T-cell (primary cell): ENCODE measurements around the gene LMO1. TPM values are rescaled to one million over a fixed set of nuclear protein-coding genes. Genes with fewer than 3 reads are reported as not detected.

Experiments
- ATAC-seq, 4 experiments: fragments of 200-7000 bp in 3 of 4; fragments of 150-1000 bp in 1 of 4; cut with Tn5 transposase; replicated peaks in 1 of 4; 1 replicate in 3 of 4; 2 replicates in 1 of 4; pipeline ENCODE4 v1.10.0; 2021; ENCODE audit warnings: moderate library complexity in 3 of 4, mild to moderate bottlenecking in 2 of 4, moderate number of reproducible peaks in 1 of 4
- CTCF ChIA-PET, 2 donors: fragments of 300-600 bp; sonication (Branson Sonifier 250); formaldehyde crosslinking; loops; one replicate each; lab custom pipeline; 2022; ENCODE audit warnings: antibody characterized with exemption in 2 of 2; lab: Charles Lee
- POLR2A ChIA-PET, 2 donors: fragments of 300-600 bp; sonication (Branson Sonifier 250); formaldehyde crosslinking; loops; one replicate each; lab custom pipeline; 2022; ENCODE audit warnings: antibody characterized with exemption in 2 of 2; lab: Charles Lee
- DNase-seq, 35 experiments: peaks; one replicate each; pipeline versions ENCODE4 v3.0.0 to v3.0.0-alpha.2; 2013 to 2023
- H3K27ac ChIP-seq: one replicate; pipeline ENCODE4 v1.5.1; 2013; ENCODE audit warnings: low read length
- H3K27me3 ChIP-seq, 2 experiments: replicated peaks in 1 of 2; 1 replicate in 1 of 2; 2 replicates in 1 of 2; pipeline versions ENCODE4 v1.6.1 to v1.7.0; 2013; ENCODE audit warnings: low read length in 1 of 2, mixed read lengths in 1 of 2; ENCODE audit not compliant: control insufficient read depth in 2 of 2, insufficient read depth in 2 of 2; ENCODE audit errors: extremely low read depth in 1 of 2
- H3K36me3 ChIP-seq, 2 donors: 1 replicate in 1 of 2; 2 replicates in 1 of 2; pipeline versions ENCODE4 v1.6.1 to v1.7.0; 2013; ENCODE audit warnings: low read length in 1 of 2; ENCODE audit not compliant: control insufficient read depth in 2 of 2, insufficient read depth in 1 of 2; ENCODE audit errors: extremely low read depth in 1 of 2
- H3K4me1 ChIP-seq, 2 experiments: 1 replicate in 1 of 2; 2 replicates in 1 of 2; pipeline versions ENCODE4 v1.6.1 to v1.7.0; 2013; ENCODE audit warnings: low read length in 2 of 2, mixed read lengths in 1 of 2; ENCODE audit not compliant: insufficient read depth in 2 of 2, control insufficient read depth in 1 of 2; ENCODE audit errors: extremely low read depth in 1 of 2
- H3K4me3 ChIP-seq, 2 donors: 1 replicate in 1 of 2; 2 replicates in 1 of 2; pipeline versions ENCODE4 v1.5.1 to v1.7.0; 2013; ENCODE audit warnings: mild to moderate bottlenecking in 2 of 2, low read length in 1 of 2, moderate library complexity in 1 of 2; ENCODE audit not compliant: control insufficient read depth in 1 of 2; ENCODE audit errors: extremely low read depth in 1 of 2
- H3K9me3 ChIP-seq: 2 replicates; pipeline ENCODE4 v1.7.0; 2013
- H3K27ac Mint-ChIP-seq, 2 donors: one replicate each; pipeline ENCODE4 v1.8.0; 2020 to 2021; ENCODE audit warnings: mild to moderate bottlenecking in 2 of 2, mixed read lengths in 2 of 2
- H3K27me3 Mint-ChIP-seq, 2 donors: one replicate each; pipeline ENCODE4 v1.8.0; 2021 to 2022; ENCODE audit warnings: mixed read lengths in 2 of 2
- H3K36me3 Mint-ChIP-seq: one replicate; pipeline ENCODE4 v1.8.0; 2021; ENCODE audit warnings: mixed read lengths
- H3K4me1 Mint-ChIP-seq, 3 donors: one replicate each; pipeline ENCODE4 v1.8.0; 2020 to 2022; ENCODE audit warnings: mixed read lengths in 3 of 3, mild to moderate bottlenecking in 1 of 3
- H3K4me3 Mint-ChIP-seq, 3 donors: one replicate each; pipeline ENCODE4 v1.8.0; 2020 to 2022; ENCODE audit warnings: mild to moderate bottlenecking in 3 of 3, mixed read lengths in 3 of 3, moderate library complexity in 3 of 3
- H3K9me3 Mint-ChIP-seq, 3 donors: one replicate each; pipeline ENCODE4 v1.8.0; 2020 to 2022; ENCODE audit warnings: mixed read lengths in 3 of 3
- WGBS: methylation state at CpG from one replicate; pipeline ENCODE4 v1.1.5; 2013; ENCODE audit warnings: missing lambda C conversion rate; ENCODE audit not compliant: insufficient coverage; 5-methylcytosine and 5-hydroxymethylcytosine counted together
- total RNA-seq, 35 experiments: library from RNA in 6 of 35; stranded (reverse) in 6 of 35; fragments of 120-200 nt in 1 of 35; gene quantifications; one replicate each; pipeline versions ENCODE4 v1.2.1 to v1.2.4 and lab custom pipeline; 2013 to 2026

Gene LMO1
- total RNA-seq, 5 donors from 2014 or later (not counting 1 experiment from before 2014, with no cell fraction given) = not detected

GRCh38 chr11:8267831-8268529 is 4.3 kb upstream of the LMO1 start:
- Histone ChIP-seq H3K4me1 (peaks cover 0 to 17% of the 10 kb centered on the region in 2 experiments), H3K27me3 (peaks cover 8 to 62% of the 10 kb centered on the region in 2 experiments), H3K9me3 (no peaks in the 10 kb centered on the region), H3K4me3 (peak overlapping the region; percentile 27 to 50), H3K27ac (no peak overlapping the region), H3K36me3 (no peaks in the 10 kb centered on the region)
- ChIA-PET CTCF (interaction anchor here in 1 of 2 donors (0.7 kb wide), 1 partner anchor 13 kb away, joined by 3 read pairs; no protein-coding TSS in a partner anchor), POLR2A (no interaction called here)
- 2% methylated on average over 74 of the region's 74 CpGs for WGBS
- Mint-ChIP-seq H3K4me1 (peaks cover 11 to 16% (median 12%) of the 10 kb centered on the region in 3 donors), H3K4me3 (peak overlapping the region; percentile 6 to 53 (median 52)), H3K27me3 (peaks cover 61 to 78% of the 10 kb centered on the region in 2 donors), H3K27ac (no peak overlapping the region), H3K36me3 (no peaks in the 10 kb centered on the region), H3K9me3 (no peaks in the 10 kb centered on the region)
- ATAC-seq (peak; percentile 60 to 70 (median 66)), DNase-seq (peak in 9 of 35 experiments; percentile 6 to 29 (median 17))

- H3K27ac ChIP-seq = no peak overlapping the region
- peaks cover 8 to 68% of the 10 kb centered on the region in 2 experiments for H3K27me3 ChIP-seq
- WGBS = 100% methylated on average over 1 of the region's 5 CpGs
- Mint-ChIP-seq H3K27ac (no peak overlapping the region), H3K9me3 (no peaks in the 10 kb centered on the region), H3K4me1 (peaks cover 12 to 18% (median 13%) of the 10 kb centered on the region in 3 donors), H3K27me3 (peaks cover 61 to 80% of the 10 kb centered on the region in 2 donors), H3K4me3 (peak overlapping the region in 2 of 3 donors; percentile 52 to 53), H3K36me3 (no peaks in the 10 kb centered on the region)
- no peaks in the 10 kb centered on the region for H3K9me3 ChIP-seq
- ATAC-seq (no peak), DNase-seq (peak in 1 of 35 experiments; percentile 17)
- H3K4me3 ChIP-seq = no peak overlapping the region
- POLR2A ChIA-PET = no interaction called here
- no peaks in the 10 kb centered on the region for H3K36me3 ChIP-seq
- CTCF ChIA-PET = interaction anchor here in 1 of 2 donors (0.5 kb wide), 1 partner anchor 274 kb away, joined by 3 read pairs; no protein-coding TSS in a partner anchor
- peaks cover 0 to 22% of the 10 kb centered on the region in 2 experiments for H3K4me1 ChIP-seq
Measured at GRCh38 chr11:8267280-8267679, 3.6 kb upstream of the LMO1 start.

GRCh38 chr11:8266246-8267241 is 2.9 kb upstream of the LMO1 start:
- Histone ChIP-seq H3K27me3 (peaks cover 8 to 75% of the 10 kb centered on the region in 2 experiments), H3K9me3 (no peaks in the 10 kb centered on the region), H3K27ac (no peak overlapping the region), H3K4me3 (no peak overlapping the region), H3K4me1 (peaks cover 0 to 23% of the 10 kb centered on the region in 2 experiments), H3K36me3 (no peaks in the 10 kb centered on the region)
- DNase-seq (peak in 1 of 35 experiments; percentile 13), ATAC-seq (no peak)
- POLR2A ChIA-PET = no interaction called here
- 82% methylated on average over 5 of the region's 11 CpGs for whole genome bisulfite sequencing
- peak overlapping the region in 1 of 3 donors; percentile 52 for H3K4me3 Mint-ChIP-seq
- H3K36me3 Mint-ChIP-seq = no peaks in the 10 kb centered on the region
- H3K9me3 Mint-ChIP-seq = no peaks in the 10 kb centered on the region
- H3K4me1 Mint-ChIP-seq = peaks cover 12 to 18% (median 13%) of the 10 kb centered on the region in 3 donors
- CTCF ChIA-PET = interaction anchor here in 1 of 2 donors (0.5 kb wide), 1 partner anchor 275 kb away, joined by 3 read pairs; no protein-coding TSS in a partner anchor
- peaks cover 65 to 81% of the 10 kb centered on the region in 2 donors for H3K27me3 Mint-ChIP-seq
- no peak overlapping the region for H3K27ac Mint-ChIP-seq

GRCh38 chr11:8265681-8266241 is 2.1 kb upstream of the LMO1 start:
- ATAC-seq = no peak
- H3K9me3 ChIP-seq = no peaks in the 10 kb centered on the region
- Mint-ChIP-seq H3K4me1 (peaks cover 12 to 18% (median 13%) of the 10 kb centered on the region in 3 donors), H3K4me3 (no peak overlapping the region), H3K36me3 (no peaks in the 10 kb centered on the region), H3K27me3 (peaks cover 60 to 81% of the 10 kb centered on the region in 2 donors), H3K9me3 (no peaks in the 10 kb centered on the region), H3K27ac (no peak overlapping the region)
- 76% methylated on average over 6 of the region's 6 CpGs for WGBS
- H3K27me3 ChIP-seq = peaks cover 8 to 80% of the 10 kb centered on the region in 2 experiments
- H3K4me1 ChIP-seq = peaks cover 0 to 23% of the 10 kb centered on the region in 2 experiments
- ChIA-PET POLR2A (no interaction called here), CTCF (no interaction called here)
- H3K4me3 ChIP-seq = no peak overlapping the region
- no peak overlapping the region for H3K27ac ChIP-seq
- no peaks in the 10 kb centered on the region for H3K36me3 ChIP-seq
- no peak for DNase-seq

- Histone ChIP-seq H3K27ac (no peak overlapping the region), H3K36me3 (no peaks in the 10 kb centered on the region), H3K27me3 (peaks cover 5 to 86% of the 10 kb centered on the region in 2 experiments), H3K9me3 (no peaks in the 10 kb centered on the region), H3K4me3 (peak overlapping the region in 1 of 2 donors; percentile 46), H3K4me1 (peaks cover 0 to 23% of the 10 kb centered on the region in 2 experiments)
- Mint-ChIP-seq H3K27ac (no peak overlapping the region), H3K9me3 (no peaks in the 10 kb centered on the region), H3K4me1 (peaks cover 12 to 14% (median 12%) of the 10 kb centered on the region in 3 donors), H3K36me3 (no peaks in the 10 kb centered on the region), H3K27me3 (peaks cover 53 to 80% of the 10 kb centered on the region in 2 donors), H3K4me3 (peak overlapping the region; percentile 68 to 79 (median 71))
- DNase-seq (peak in 1 of 35 experiments; percentile 23), ATAC-seq (peak; percentile 13 to 50 (median 35))
- under 1% methylated on average over 25 of the region's 53 CpGs for WGBS
- ChIA-PET CTCF (interaction anchor here in 1 of 2 donors (0.6 to 1.6 kb wide), 6 partner anchors 11 to 425 kb away, joined by 3 to 7 read pairs (median 4); no protein-coding TSS in a partner anchor), POLR2A (no interaction called here)
Measured at GRCh38 chr11:8263109-8263768, 439 bp downstream of the LMO1 start.
